ENCODE data around the gene ANKRD30A. TPM values are rescaled to one million over a fixed set of nuclear protein-coding genes. Genes with fewer than 3 reads are reported as not detected.
"Not testable (repeated sequence)": the region's sequence is repeated elsewhere in the genome, so short reads cannot be mapped to it uniquely, and the experiment has no call there.

The ANKRD30A gene, protein sequence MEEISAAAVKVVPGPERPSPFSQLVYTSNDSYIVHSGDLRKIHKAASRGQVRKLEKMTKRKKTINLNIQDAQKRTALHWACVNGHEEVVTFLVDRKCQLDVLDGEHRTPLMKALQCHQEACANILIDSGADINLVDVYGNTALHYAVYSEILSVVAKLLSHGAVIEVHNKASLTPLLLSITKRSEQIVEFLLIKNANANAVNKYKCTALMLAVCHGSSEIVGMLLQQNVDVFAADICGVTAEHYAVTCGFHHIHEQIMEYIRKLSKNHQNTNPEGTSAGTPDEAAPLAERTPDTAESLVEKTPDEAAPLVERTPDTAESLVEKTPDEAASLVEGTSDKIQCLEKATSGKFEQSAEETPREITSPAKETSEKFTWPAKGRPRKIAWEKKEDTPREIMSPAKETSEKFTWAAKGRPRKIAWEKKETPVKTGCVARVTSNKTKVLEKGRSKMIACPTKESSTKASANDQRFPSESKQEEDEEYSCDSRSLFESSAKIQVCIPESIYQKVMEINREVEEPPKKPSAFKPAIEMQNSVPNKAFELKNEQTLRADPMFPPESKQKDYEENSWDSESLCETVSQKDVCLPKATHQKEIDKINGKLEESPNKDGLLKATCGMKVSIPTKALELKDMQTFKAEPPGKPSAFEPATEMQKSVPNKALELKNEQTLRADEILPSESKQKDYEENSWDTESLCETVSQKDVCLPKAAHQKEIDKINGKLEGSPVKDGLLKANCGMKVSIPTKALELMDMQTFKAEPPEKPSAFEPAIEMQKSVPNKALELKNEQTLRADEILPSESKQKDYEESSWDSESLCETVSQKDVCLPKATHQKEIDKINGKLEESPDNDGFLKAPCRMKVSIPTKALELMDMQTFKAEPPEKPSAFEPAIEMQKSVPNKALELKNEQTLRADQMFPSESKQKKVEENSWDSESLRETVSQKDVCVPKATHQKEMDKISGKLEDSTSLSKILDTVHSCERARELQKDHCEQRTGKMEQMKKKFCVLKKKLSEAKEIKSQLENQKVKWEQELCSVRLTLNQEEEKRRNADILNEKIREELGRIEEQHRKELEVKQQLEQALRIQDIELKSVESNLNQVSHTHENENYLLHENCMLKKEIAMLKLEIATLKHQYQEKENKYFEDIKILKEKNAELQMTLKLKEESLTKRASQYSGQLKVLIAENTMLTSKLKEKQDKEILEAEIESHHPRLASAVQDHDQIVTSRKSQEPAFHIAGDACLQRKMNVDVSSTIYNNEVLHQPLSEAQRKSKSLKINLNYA (N-terminal part only)
- total RNA-seq = not detected

DNA sequence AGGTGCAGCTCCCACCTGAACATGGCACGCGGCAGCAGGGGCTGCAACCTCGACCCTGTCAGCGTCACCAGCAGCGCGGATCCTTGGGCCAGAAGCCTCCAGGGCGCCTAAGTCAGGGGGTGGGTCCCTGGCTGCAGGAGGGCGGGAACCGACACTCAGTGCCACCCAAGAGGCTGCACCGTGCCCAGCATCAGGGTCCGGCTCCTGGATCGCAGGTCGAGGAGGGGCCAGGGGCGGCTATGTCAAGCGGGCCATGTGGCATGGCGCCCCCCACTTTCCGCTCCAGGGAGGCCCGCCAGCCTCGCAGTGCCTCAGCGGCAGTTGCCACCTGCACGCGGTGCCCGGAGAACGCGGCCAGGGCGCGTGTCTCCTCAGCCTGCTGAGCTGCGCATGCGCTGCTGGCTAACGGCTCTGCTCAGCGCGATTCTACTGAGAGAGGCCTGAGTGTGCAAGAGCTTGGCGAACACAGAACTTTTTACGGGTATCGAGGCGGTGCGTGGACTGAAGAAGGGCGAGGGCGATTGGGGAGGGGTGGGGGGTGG is at the start of gene ANKRD30A:
Gene ANKRD30A (plus strand): TSS at position 408 of the 542 bp plus-strand sequence. CDS start 190 bp downstream, outside the sequence.
- DNase-seq = no peak
- Mint-ChIP-seq H3K27me3 (no peaks in the 10 kb centered on the region), H3K36me3 (ENCODE audit: low read depth) (no peaks in the 10 kb centered on the region), H3K4me3 (no peak within 1 kb of the TSS), H3K27ac (no peak within 1 kb of the TSS), H3K9me3 (peaks cover 10% of the 10 kb centered on the region), H3K4me1 (no peaks in the 10 kb centered on the region)
- POLR2A ChIA-PET = no interaction called here
- CTCF ChIA-PET = no interaction called here

DNA sequence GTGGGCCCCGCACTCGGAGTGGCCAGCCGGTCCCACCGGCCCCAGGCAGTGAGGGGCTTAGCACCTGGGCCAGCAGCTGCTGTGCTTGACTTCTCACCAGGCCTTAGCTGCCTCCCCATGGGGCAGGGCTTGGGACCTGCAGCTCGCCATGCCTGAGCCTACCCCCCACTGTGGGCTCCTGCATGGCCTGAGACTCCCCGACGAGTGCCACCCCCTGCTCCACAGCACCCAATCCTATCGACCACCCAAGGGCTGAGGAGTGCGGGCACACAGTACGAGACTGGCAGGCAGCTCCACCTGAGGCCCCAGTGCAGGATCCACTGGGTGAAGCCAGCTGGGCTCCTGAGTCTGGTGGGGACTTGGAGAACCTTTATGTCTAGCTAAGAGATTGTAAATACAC is 49.3 kb upstream of the ANKRD30A start:
- H3K27ac Mint-ChIP-seq; DNase-seq; H3K36me3 Mint-ChIP-seq (ENCODE audit: low read depth); CTCF ChIA-PET; H3K27me3 Mint-ChIP-seq; H3K4me1 Mint-ChIP-seq; POLR2A ChIA-PET; H3K4me3 Mint-ChIP-seq: not testable (repeated sequence)
- peaks cover 10% of the 10 kb centered on the region for H3K9me3 Mint-ChIP-seq

DNA sequence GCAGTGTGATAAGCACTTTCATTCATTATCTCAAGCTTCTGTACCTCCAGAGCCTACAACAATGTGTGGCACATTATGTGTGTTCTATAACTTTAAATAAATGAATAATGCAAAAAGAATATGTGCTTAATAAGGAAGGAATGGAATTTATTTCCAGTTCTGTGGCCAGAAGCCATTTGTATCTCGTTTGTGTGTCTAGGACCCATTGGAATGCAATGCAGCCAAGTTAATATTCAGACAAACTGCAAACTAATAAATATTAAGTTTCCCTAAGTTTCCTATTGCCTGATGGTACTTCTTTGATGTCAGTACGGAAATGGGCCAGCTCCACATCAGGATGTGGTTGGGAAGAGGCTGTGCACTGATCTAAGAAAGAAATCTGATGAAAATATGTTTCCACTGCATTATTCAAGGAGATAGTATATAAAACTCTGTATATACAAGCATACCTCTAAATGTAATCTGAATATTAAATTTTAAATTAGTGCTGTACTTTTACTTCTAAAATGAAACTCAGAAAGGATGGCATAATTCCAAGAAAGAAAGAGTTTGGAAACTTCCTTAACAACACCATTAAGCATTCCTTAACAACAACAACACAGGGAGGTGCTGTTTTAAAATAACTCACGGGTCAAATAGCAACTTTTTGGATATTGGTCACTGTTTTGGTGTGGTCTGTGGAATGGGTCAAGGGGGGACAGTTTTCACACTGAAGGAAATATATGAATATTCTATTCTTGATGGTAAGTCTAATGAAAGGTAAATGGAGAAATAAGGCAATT is 29.4 kb upstream of the ANKRD30A start:
- POLR2A ChIA-PET = no interaction called here
- Mint-ChIP-seq H3K4me1 (no peaks in the 10 kb centered on the region), H3K4me3 (no peak overlapping the region), H3K27me3 (no peaks in the 10 kb centered on the region), H3K9me3 (peaks cover 28% of the 10 kb centered on the region), H3K36me3 (ENCODE audit: low read depth) (no peaks in the 10 kb centered on the region), H3K27ac (no peak overlapping the region)
- CTCF ChIA-PET = no interaction called here
- DNase-seq = no peak

DNA sequence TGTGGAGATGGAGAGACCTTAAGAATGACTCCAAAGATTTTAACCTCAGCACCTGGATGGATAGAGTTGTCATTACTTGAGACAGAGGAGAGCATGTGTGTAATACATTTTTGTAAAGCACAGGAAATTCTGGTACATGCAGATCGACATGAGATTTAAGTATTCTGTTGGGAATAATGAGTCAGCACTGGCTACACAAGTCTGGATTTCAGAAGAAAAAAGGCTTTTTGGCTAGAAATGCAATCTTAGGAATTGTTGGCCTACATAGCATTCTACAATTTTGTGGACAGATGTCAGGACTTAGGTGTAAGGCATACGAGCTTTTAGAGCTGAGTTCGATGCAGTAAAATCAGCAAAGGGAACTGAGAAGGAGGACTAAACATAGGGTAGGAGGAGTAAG is 24.1 kb upstream of the ANKRD30A start:
- CTCF ChIA-PET = no interaction called here
- DNase-seq = no peak
- H3K27me3 Mint-ChIP-seq = no peaks in the 10 kb centered on the region
- no peaks in the 10 kb centered on the region for H3K4me1 Mint-ChIP-seq
- H3K36me3 Mint-ChIP-seq (ENCODE audit: low read depth) = no peaks in the 10 kb centered on the region
- H3K27ac Mint-ChIP-seq = no peak overlapping the region
- H3K4me3 Mint-ChIP-seq = no peak overlapping the region
- POLR2A ChIA-PET = no interaction called here
- peaks cover 23% of the 10 kb centered on the region for H3K9me3 Mint-ChIP-seq

DNA sequence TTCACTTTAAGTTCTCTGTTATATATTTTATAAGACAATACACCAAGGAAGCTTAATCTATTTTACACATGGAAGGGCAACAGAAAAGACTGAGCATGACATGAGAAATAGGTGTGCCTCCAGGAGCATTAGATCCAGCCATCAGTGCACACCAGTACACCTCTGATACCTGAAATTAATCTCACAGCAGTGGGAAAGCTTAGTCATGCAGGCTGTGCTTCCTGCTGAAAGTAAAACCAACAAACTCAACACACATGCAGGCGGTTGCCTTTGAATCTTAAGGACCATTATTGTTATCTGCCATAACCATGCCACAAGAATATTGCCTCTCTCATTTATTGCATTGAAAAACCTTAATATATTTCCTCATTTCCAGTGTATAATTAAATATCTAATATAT is 16.4 kb upstream of the ANKRD30A start:
- Mint-ChIP-seq H3K27me3 (no peaks in the 10 kb centered on the region), H3K4me3 (no peak overlapping the region), H3K9me3 (peaks cover 10% of the 10 kb centered on the region), H3K36me3 (ENCODE audit: low read depth) (no peaks in the 10 kb centered on the region), H3K27ac (no peak overlapping the region), H3K4me1 (no peaks in the 10 kb centered on the region)
- ChIA-PET CTCF (no interaction called here), POLR2A (no interaction called here)
- DNase-seq = no peak

DNA sequence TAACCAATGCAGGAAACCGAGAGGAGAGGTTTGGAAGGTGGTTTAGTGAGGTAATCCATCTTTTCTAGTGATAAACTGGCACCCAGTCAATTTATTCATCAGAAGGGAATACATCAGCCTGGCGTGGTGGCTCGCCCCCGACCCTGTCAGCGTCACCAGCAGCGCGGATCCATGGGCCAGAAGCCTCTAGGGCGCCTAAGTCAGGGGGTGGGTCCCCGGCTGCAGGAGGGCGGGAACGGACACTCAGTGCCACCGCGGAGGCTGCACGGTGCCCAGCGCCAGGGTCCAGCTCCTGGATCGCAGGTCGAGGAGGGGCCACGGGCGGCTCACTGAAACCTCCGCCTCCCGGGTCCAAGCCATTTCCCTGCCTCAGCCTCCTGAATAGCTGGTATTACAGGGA is 866 bp upstream of the ANKRD30A start:
- H3K36me3 Mint-ChIP-seq (ENCODE audit: low read depth) = no peaks in the 10 kb centered on the region
- no peak overlapping the region for H3K27ac Mint-ChIP-seq
- H3K9me3 Mint-ChIP-seq = peaks cover 8% of the 10 kb centered on the region
- ChIA-PET CTCF (no interaction called here), POLR2A (no interaction called here)
- no peaks in the 10 kb centered on the region for H3K27me3 Mint-ChIP-seq
- H3K4me1 Mint-ChIP-seq = no peaks in the 10 kb centered on the region
- DNase-seq = no peak
- no peak overlapping the region for H3K4me3 Mint-ChIP-seq

DNA sequence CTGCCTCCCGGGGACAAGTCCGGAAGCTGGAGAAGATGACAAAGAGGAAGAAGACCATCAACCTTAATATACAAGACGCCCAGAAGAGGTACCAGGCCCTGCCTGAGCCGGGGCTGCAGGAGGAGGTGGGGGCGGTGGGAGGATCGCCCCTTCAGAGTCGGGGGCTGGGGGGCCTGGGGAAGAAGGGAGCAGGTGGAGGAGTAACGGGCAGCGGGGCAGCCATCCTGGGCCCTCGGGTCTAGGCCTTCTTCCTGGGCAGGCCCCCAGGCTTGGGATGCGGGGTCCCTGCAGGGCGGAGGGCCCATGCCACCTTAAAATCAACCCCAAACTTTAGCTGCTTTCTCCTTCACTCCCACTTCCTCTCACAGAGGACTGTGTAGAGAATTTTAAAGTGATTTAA is 523 bp downstream of the ANKRD30A start:
- H3K27ac Mint-ChIP-seq = no peak overlapping the region
- no peaks in the 10 kb centered on the region for H3K4me1 Mint-ChIP-seq
- H3K4me3 Mint-ChIP-seq = no peak overlapping the region
- ChIA-PET POLR2A (no interaction called here), CTCF (no interaction called here)
- peaks cover 10% of the 10 kb centered on the region for H3K9me3 Mint-ChIP-seq
- DNase-seq = no peak
- no peaks in the 10 kb centered on the region for H3K27me3 Mint-ChIP-seq
- H3K36me3 Mint-ChIP-seq (ENCODE audit: low read depth) = no peaks in the 10 kb centered on the region

DNA sequence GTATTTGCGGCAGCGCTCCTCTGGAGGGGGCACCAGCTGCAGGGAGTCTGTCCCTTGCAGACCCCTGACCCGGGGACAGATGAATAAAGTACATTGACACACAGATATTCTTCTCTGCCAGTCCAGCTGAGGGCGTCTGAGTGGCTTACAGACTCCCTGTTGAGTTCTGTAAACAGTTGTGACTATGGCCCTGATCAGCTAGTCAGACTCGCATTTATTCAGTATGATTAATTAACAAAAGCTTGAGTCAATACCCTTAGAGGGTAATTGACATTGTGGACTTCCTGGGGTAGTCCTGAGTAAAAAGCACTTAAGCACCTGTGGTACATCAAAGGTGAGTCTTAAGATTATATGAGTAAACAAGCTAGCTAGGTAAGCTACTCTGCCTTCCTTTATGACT is 21.0 kb downstream of the ANKRD30A start:
- Mint-ChIP-seq H3K9me3 (peaks cover 13% of the 10 kb centered on the region), H3K4me3 (no peak overlapping the region), H3K27me3 (no peaks in the 10 kb centered on the region), H3K36me3 (ENCODE audit: low read depth) (no peaks in the 10 kb centered on the region), H3K4me1 (no peaks in the 10 kb centered on the region), H3K27ac (no peak overlapping the region)
- DNase-seq = no peak
- CTCF ChIA-PET = no interaction called here
- POLR2A ChIA-PET = no interaction called here

DNA sequence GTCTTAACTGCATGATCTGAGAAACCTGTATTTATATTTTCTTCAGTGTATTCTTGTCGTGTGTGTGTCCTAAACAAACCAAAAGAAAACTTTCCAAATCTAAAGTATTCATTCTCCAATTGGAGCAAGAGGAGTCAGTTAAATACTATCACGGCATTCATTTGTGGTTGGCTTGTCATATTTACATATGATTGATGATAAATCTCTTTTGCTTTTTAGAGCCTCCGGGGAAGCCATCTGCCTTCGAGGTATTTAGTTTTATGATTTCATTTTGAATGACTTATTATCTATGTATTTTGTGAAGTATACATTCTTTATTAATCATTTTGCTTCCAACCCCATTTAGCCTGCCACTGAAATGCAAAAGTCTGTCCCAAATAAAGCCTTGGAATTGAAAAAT is 37.0 kb downstream of the ANKRD30A start:
- DNase-seq; POLR2A ChIA-PET; H3K4me1 Mint-ChIP-seq; H3K9me3 Mint-ChIP-seq; CTCF ChIA-PET; H3K36me3 Mint-ChIP-seq (ENCODE audit: low read depth); H3K27me3 Mint-ChIP-seq; H3K4me3 Mint-ChIP-seq; H3K27ac Mint-ChIP-seq: not testable (repeated sequence)

DNA sequence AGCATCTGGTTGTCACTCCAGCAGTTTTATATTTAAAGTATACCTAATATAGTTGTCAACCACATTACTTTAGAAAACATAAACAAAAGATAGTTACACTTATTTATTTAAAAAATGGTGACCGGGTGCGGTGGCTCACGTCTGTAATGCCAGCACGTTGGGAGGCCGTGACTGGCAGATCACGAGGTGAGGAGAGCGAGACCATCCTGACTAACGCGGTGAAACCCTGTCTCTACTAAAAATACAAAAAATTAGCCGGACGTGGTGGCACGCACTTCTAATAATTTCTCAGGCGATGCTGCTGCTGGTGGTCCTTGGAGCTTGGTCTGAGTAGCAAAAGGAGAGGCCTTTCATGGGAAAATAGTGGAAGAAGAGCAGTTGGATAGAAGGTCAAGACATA is 46.5 kb downstream of the ANKRD30A start:
- H3K4me3 Mint-ChIP-seq; H3K27ac Mint-ChIP-seq; H3K9me3 Mint-ChIP-seq; H3K27me3 Mint-ChIP-seq; DNase-seq; H3K36me3 Mint-ChIP-seq (ENCODE audit: low read depth); CTCF ChIA-PET; H3K4me1 Mint-ChIP-seq; POLR2A ChIA-PET: not testable (repeated sequence)

DNA sequence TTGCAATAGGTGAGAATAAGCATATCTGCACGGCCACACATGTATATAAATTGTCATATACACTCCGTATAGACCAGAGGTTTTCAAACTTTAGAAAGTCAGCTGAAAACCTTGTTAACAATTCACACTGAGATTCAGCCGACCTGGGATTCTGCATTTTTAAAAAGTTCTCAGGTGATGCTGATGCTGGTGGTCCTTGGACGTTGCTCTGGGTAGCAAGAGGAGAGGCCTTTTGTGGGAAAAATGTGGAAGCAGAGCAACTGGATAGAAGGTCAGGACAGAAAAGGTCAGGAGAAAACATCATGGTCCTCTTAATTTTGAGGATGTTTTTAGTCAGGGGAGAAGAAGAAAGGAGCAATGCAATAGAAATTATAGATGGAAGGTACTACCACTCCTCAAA is 52.9 kb downstream of the ANKRD30A start:
- H3K9me3 Mint-ChIP-seq; DNase-seq; H3K4me3 Mint-ChIP-seq; H3K4me1 Mint-ChIP-seq; H3K36me3 Mint-ChIP-seq (ENCODE audit: low read depth); CTCF ChIA-PET; H3K27me3 Mint-ChIP-seq; POLR2A ChIA-PET; H3K27ac Mint-ChIP-seq: not testable (repeated sequence)

DNA sequence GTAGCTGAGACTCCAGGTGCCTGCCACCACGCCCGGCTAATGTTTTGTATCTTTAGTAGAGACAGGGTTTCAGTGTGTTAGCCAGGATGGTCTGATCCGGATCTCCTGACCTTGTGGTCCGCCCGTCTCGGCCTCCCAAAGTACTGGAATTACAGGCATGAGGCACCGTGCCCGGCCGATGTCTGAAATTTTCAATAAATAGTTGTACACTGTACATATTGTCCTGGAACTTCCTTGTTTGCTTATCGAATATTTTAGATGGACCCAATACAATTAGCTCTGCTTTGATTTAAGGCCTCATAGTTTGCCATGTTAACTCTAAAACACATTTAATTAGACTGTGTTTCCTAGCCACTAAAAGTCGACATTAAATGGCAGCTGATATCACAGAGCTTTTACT is 57.3 kb downstream of the ANKRD30A start:
- DNase-seq; H3K27ac Mint-ChIP-seq; H3K27me3 Mint-ChIP-seq; POLR2A ChIA-PET; H3K4me1 Mint-ChIP-seq; CTCF ChIA-PET; H3K9me3 Mint-ChIP-seq; H3K36me3 Mint-ChIP-seq (ENCODE audit: low read depth); H3K4me3 Mint-ChIP-seq: not testable (repeated sequence)

Measured in activated CD4-positive, alpha-beta T cell treated with anti-CD3 and anti-CD28 coated beads, Interleukin-2, amount 10 ng/mL, durations not matched to agents 7 days and 5 days (primary cell).